ENCODE data around the gene DUS1L.

DUS1L gene

GRCh38 chr17:82055023-82055964 is 10.3 kb downstream of the DUS1L start:
- DNase-seq = no peak

- no peak for DNase-seq
Observed at GRCh38 chr17:82054351-82055022, 11.1 kb downstream of the DUS1L start.

DNA sequence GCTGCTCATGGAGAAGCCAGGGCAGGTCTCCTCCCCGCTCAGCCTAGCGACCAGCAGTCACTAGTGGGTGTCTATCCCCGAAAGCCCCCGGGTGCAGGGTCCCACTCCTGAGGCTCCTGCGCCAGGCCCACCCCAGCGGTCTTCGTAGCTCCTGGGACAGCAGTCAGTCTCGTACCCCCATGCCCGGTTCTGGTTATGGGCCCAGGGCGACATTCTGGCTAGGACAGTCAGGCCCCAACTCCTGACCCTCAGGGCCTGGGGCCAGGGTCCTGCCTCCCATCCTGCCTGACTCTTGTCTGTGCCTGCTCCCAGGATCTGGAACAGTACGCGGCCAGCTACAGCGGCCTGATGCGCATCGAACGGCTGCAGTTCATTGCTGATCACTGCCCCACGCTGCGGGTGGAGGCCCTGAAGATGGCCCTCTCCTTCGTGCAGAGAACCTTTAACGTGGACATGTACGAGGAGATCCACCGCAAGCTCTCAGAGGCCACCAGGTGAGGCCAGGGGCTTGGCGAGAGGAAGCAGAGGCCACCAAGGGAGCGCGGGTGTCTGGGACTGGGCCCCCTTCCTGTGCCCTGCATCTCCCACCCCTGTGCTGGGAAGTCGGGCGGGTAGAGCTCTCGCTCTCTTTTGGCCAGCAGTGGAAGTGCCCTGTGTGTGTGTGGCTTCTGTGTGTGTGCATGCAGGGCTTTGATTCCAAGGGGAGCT is 11.9 kb downstream of the DUS1L start:
- DNase-seq = no peak

DNA sequence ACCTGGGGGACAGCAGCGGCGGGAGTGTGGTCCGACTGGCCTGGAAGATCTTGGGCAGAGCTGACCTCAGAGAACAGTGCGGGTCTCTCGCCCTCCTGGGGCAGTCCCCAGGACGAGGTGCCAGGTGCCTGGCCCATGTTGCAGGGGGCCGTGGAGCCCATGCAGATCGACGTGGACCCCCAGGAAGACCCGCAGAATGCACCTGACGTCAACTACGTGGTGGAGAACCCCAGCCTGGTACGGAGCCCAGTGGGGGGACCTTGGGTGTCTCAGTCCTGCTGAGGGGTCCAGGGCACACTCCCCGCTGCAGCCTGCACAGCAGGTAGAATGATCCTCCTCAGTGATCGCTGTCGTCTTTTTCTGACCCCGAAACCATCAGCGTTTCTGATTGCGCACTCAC is 12.5 kb downstream of the DUS1L start:
- DNase-seq = no peak

- DNase-seq = no peak
Observed at GRCh38 chr17:82052638-82053059, 13.0 kb downstream of the DUS1L start.

- peak in 1 of 2 experiments; percentile 41 for DNase-seq
Observed at GRCh38 chr17:82051776-82052637, 13.6 kb downstream of the DUS1L start, which contains the start of the genes GPS1 and RFNG. Gene GPS1, plus strand, starts transcription at chr17:82051898. Its CDS starts 34 bp downstream, at chr17:82051932. Gene RFNG, minus strand, starts transcription at chr17:82051811. Its CDS starts 45 bp downstream, at chr17:82051766.

DNA sequence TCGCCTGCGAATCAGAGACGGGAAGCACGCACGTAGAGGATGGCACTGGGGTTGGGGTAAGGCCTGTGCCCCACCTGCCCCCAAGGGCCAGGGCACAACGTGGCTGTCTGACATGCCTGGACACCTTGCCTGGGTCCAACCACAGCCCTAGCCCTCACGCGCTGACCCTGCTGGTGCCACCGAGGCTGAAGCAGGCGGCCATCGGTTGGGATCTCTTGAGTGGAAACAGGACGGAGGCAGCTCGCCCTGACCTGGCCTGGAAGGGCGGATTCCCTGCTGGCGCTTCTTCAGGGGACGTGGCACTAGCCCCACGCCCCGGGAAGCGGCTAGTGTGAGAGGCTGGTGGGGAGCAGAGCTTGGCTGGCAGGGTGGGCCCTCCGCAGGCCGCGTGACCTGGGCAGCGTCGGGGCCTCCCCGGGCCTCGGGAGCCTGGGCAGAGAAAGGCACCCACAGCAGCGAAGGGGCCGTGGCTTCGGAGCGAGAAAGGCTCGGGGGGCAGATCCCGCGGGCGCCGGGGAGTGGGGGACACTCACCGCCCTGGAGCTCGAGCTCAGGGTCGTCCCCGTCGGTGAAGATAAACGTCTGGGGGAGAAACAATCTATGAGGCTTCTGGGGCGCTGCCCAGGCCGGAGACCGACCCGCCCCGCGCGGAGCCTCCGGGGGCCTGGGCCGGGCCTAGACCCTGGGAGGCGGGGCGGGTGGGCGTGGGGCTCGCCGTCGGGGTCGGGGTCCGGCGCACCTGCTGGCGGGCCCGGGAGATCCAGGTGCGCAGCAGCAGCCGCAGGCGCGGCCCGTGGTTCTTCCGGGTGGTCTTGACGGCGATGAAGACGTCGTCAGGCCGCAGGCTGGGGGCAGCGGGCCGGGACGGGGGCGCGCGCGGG is 14.6 kb downstream of the DUS1L start:
- DNase-seq = no peak

GRCh38 chr17:82050152-82050760 is 15.3 kb downstream of the DUS1L start:
- DNase-seq = no peak

- no peak for DNase-seq
Observed at GRCh38 chr17:82049521-82049971, 16.1 kb downstream of the DUS1L start.

- no peak for DNase-seq
Observed at GRCh38 chr17:82049106-82049505, 16.5 kb downstream of the DUS1L start.

DNA sequence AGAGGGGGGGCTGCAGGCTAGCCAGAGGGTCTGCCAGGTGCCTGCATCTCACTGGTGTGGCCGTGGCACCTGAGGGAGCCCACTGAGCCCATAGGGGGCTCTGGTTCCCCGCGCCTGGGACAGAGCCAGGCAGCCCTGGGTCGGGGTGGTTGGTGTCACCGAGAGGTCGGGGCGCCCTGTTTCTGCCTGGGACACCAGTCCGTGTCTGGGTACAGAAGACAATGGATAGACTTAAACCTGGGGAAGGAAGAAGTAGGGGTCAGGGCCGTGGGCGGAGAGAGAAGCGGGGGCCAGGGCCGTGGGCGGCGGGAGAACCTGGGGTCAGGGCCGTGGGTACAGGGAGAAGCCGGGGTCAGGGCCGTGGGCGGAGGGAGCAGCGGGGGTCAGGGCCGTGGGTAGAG is 17.0 kb downstream of the DUS1L start:
- DNase-seq = no peak

GRCh38 chr17:82047914-82048570 is 17.6 kb downstream of the DUS1L start:
- no peak for DNase-seq

DNA sequence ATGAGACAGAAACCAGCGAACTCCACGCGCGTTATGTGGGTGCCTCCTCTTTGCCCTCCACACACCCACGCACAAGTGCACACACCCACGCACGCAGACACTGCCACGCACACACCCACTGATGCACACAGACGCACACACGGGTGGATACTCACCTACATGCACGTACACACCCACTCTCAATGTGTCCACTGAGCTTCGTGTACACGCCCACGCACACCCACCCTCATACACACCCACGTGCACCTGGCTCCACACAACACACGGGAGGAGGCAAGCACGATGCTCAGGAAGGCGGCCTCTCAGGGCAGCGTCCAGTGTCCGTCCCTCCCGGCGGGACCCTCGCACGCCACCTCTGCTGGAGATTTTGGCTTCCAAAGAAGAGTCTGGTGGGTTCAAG is 18.2 kb downstream of the DUS1L start:
- no peak for DNase-seq

DNA sequence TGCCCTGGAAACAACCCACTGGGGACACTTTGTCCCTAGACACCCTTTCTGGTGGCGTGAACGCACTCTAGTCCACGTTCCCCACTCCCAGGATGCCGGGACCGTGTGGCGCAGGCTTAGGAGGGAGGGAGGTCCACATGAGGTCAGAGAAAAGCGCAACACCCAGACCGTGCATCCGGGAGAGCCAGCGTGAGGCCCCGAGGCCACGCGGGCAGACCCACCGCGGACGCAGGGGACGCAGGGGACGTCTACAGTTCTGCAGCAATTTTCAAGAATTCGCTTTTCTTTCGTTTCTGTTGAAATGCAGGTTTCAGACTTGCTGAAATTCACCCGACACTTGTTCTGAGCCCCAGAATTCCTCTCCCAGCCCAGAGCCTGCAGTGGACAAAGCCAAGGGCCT is 18.7 kb downstream of the DUS1L start:
- no peak for DNase-seq

DNA sequence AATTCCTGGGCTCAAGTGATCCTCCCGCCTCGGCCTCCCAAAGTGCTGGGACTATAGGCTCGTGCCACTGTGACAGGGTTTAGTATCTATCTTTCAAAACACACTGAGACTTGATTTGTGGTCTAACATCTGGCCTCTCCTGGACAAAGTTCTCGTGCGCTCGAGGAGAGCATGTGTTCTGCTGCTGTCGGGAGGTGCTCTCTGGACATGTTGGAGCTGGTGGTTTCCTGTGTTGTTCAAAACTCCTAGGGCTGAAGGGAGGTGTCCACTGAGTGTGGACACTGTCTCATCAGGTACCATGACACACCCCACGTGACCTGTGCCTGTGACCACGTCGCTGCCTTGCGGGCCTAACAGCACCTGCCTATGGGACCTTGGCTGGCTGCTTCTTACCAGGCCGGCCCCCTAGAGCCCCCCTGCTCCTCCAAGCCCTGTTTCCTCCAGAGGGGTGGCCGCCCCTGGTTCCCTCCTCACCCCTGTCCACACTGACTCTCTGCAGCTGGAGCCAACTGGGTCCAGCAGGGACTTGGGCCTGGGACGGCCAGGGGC is 19.6 kb downstream of the DUS1L start:
- no peak for DNase-seq

DNA sequence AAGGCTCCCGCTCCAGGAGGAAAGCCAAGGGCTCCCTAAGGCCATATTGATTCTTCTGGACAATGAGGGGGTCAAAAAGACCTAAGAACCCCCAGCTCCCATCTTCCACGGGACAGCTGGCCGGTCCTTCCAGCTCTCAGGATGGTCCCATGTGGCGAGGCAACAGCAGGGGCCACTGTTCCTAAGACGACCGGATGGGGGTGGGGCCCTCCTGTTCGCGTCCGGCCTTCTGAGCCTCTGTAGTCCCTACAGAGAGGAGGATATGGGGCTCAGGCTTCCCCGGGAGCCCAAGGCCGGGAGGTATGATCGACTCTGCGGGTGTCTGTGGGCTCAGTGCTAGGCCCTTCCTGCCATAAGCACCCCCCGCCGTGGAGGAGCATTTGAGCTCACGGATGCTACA is 22.1 kb downstream of the DUS1L start:
- no peak for DNase-seq

DNA sequence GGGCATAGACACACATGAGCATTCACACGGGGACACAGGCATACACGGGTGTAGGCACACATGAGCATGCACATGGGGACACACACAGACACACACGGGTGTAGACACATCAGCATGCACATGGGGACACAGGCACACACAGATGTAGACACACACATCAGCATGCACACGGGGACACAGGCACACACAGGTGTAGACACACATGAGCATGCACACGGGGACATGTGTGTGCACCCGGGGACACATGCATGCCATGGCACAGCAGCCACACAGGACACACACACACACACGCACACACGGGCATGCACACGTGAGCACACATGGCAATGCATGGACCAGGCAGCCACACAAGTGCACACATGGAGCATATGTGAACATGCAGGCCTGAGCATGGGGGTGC is 23.0 kb downstream of the DUS1L start:
- DNase-seq = no peak

GRCh38 chr17:82041144-82041814 is 24.3 kb downstream of the DUS1L start:
- no peak for DNase-seq

- no peak for DNase-seq
Observed at GRCh38 chr17:82039695-82040299, 25.8 kb downstream of the DUS1L start.
